T follicular helper cell (primary cell): Measurements from ENCODE around the gene ACOX3.
"Not testable (repeated sequence)": the region's sequence is repeated elsewhere in the genome, so short reads cannot be mapped to it uniquely, and the experiment has no call there.

Experiments
- DNase-seq: peaks from one replicate; pipeline ENCODE4 v3.0.0-alpha.2; 2020; ENCODE audit warnings: low read depth

ACOX3 gene

GRCh38 chr4:8406887-8407286 is 33.6 kb downstream of the ACOX3 start:
- not testable (repeated sequence) for DNase-seq

- DNase-seq, result no peak
Measured at GRCh38 chr4:8405516-8405875, 35.0 kb downstream of the ACOX3 start.

GRCh38 chr4:8404791-8405515 is 35.6 kb downstream of the ACOX3 start:
- no peak for DNase-seq

GRCh38 chr4:8403976-8404375 is 36.5 kb downstream of the ACOX3 start:
- DNase-seq, result no peak

GRCh38 chr4:8403173-8403753 is 37.3 kb downstream of the ACOX3 start:
- peak; percentile 31 for DNase-seq

- no peak for DNase-seq
Measured at GRCh38 chr4:8402640-8403039, 37.9 kb downstream of the ACOX3 start.

GRCh38 chr4:8402181-8402597 is 38.3 kb downstream of the ACOX3 start:
- no peak for DNase-seq

- no peak for DNase-seq
Measured at GRCh38 chr4:8401665-8402064, 38.9 kb downstream of the ACOX3 start.

- DNase-seq, result no peak
Measured at GRCh38 chr4:8400632-8401325, 39.7 kb downstream of the ACOX3 start.

GRCh38 chr4:8399298-8399697 is 41.2 kb downstream of the ACOX3 start:
- no peak for DNase-seq

GRCh38 chr4:8398347-8398746 is 42.2 kb downstream of the ACOX3 start:
- DNase-seq, result no peak

GRCh38 chr4:8396762-8397406 is 43.6 kb downstream of the ACOX3 start:
- DNase-seq, result no peak

- DNase-seq, result no peak
Measured at GRCh38 chr4:8395504-8396296, 44.8 kb downstream of the ACOX3 start.

GRCh38 chr4:8394806-8395205 is 45.7 kb downstream of the ACOX3 start:
- no peak for DNase-seq

- no peak for DNase-seq
Measured at GRCh38 chr4:8394061-8394519, 46.4 kb downstream of the ACOX3 start.

GRCh38 chr4:8393593-8394038 is 46.9 kb downstream of the ACOX3 start:
- no peak for DNase-seq

- no peak for DNase-seq
Measured at GRCh38 chr4:8392591-8393190, 47.8 kb downstream of the ACOX3 start.

GRCh38 chr4:8391972-8392371 is 48.6 kb downstream of the ACOX3 start:
- no peak for DNase-seq

- no peak for DNase-seq
Measured at GRCh38 chr4:8391071-8391470, 49.5 kb downstream of the ACOX3 start.

- no peak for DNase-seq
Measured at GRCh38 chr4:8390577-8390976, 49.9 kb downstream of the ACOX3 start.

- DNase-seq, result no peak
Measured at GRCh38 chr4:8388528-8388870, 52.0 kb downstream of the ACOX3 start.
